Kidney epithelial cell (primary cell): Measurements from ENCODE around the gene SRCIN1. TPM values are rescaled to one million over a fixed set of nuclear protein-coding genes. Genes with fewer than 3 reads are reported as not detected.
A peak's percentile ranks its signal among the peaks of the same experiment; 100 is the strongest.

Source experiments
- DNase-seq: peaks from one replicate; pipeline ENCODE4 v3.0.0-alpha.2; 2010; ENCODE audit warnings: low read depth
- H3K27me3 ChIP-seq: 2 replicates; pipeline ENCODE4 v1.6.0; 2011; ENCODE audit warnings: low read length; ENCODE audit not compliant: control insufficient read depth, insufficient read depth
- H3K36me3 ChIP-seq: 2 replicates; pipeline ENCODE4 v1.5.1; 2011; ENCODE audit warnings: low read length; ENCODE audit not compliant: control insufficient read depth, insufficient read depth
- H3K4me3 ChIP-seq: 2 replicates; pipeline ENCODE4 v1.5.1; 2011; ENCODE audit warnings: low read depth, mild to moderate bottlenecking, control low read depth, low read length
- CTCF ChIP-seq: IDR thresholded peaks from 2 replicates; pipeline ENCODE4 v1.5.1; 2011; ENCODE audit warnings: mild to moderate bottlenecking, moderate library complexity, low read length, control low read depth, inconsistent platforms; ENCODE audit not compliant: insufficient read depth, poor library complexity, severe bottlenecking
- total RNA-seq: library from RNA; depleted of rRNA; stranded (reverse); fragments of >200 nt; gene quantifications from 2 replicates; pipeline ENCODE4 v1.2.3, GENCODE V29; 2015

Gene SRCIN1
- total RNA-seq, 1 donor from 2014 or later: 0.84 TPM

GRCh38 chr17:38559051-38559879 is 46.5 kb downstream of the SRCIN1 start:
- Histone ChIP-seq H3K27me3 (peaks cover 64% of the 10 kb centered on the region), H3K36me3 (no peaks in the 10 kb centered on the region)

DNA sequence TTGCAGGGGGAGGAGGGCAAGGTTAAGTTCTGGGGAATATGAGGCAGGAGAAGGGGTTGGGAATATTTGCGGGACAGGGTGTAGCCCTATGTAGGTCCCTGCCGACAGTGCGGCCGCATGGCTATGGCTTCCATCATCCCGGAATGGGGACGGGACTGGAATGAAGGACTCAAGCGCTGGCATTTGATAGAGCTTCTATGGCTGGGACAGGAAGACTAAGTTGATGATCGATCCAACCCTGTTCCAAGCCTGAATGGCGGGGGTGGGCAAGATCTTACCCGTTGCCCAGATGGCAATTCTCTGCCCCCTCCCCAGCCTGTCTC is 47.1 kb downstream of the SRCIN1 start:
- TF ChIP-seq CTCF: no peak
- peaks cover 60% of the 10 kb centered on the region for H3K27me3 ChIP-seq
- peak overlapping the region; percentile 27 for H3K4me3 ChIP-seq
- DNase-seq: no peak
- H3K36me3 ChIP-seq: no peaks in the 10 kb centered on the region

More at GRCh38 chr17:38559051-38559879, 46.5 kb downstream of the SRCIN1 start:
- peak; percentile 29 for DNase-seq
- TF ChIP-seq CTCF: no peak
- H3K4me3 ChIP-seq: no peak overlapping the region

DNA sequence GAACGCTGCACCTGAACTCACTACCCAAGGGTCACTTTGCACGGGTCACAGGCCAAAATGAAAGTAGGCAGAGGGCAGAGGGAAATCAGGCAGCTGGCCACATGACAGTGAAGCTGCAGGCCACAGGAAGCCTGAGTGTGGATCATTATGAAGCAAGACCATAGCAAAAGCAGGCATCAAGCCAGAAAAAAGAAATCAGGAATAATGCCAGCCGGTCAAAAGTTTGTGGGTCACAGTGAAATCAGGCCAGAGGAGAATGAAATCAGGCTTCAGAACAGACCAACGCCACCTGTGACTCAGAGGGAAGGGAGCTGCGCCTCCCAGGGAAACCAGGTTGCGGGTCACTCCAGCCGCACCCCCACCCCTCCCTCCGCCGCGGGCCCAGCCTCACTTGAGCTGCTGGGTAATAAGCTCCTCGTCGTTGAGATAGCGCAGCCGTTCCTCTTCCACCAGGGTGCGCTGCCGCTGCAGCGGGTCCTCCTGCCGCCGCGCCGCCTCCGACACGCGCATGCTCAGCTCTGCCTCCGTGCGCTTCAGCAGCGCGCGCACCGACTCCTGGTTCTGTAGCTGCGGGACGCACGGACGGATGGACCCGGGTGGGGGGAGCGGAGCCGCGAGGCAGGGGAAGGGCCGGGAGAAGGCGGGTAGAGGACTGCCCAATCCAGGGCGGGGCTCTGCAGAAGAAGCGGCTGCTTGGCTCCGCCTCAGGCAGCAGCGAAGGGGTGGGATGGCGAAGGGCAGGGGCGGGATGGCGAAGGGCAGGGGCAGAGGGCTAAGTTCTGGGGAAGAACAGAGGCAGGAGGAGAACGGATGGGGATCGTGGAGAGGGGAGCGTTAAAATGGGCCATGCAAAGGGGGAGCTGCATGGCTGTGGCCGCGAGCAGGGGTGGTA is 47.7 kb downstream of the SRCIN1 start:
- peak; percentile 52 for DNase-seq
- peak; percentile 87 for TF ChIP-seq CTCF
- peak overlapping the region; percentile 27 for H3K4me3 ChIP-seq
- H3K36me3 ChIP-seq: no peaks in the 10 kb centered on the region
- H3K27me3 ChIP-seq: peaks cover 54% of the 10 kb centered on the region

- no peak overlapping the region for H3K4me3 ChIP-seq
- H3K36me3 ChIP-seq: no peaks in the 10 kb centered on the region
- no peak for TF ChIP-seq CTCF
- DNase-seq: no peak
- H3K27me3 ChIP-seq: peaks cover 48% of the 10 kb centered on the region
Measured at GRCh38 chr17:38557396-38557795, 48.4 kb downstream of the SRCIN1 start.

GRCh38 chr17:38556239-38556638 is 49.5 kb downstream of the SRCIN1 start:
- Histone ChIP-seq H3K4me3 (no peak overlapping the region), H3K36me3 (no peaks in the 10 kb centered on the region), H3K27me3 (peaks cover 38% of the 10 kb centered on the region)
- DNase-seq: no peak
- no peak for TF ChIP-seq CTCF
